Pancreas (tissue), 10 donors: ENCODE results near the gene VANGL1. TPM values are rescaled to one million over a fixed set of nuclear protein-coding genes. Genes with fewer than 3 reads are reported as not detected.

Experiments
- ATAC-seq, 4 donors: fragments of 200-7000 bp; cut with Tn5 transposase; one replicate each; pipeline versions ENCODE4 v1.8.0 to v1.9.1; 2020; ENCODE audit warnings: mild to moderate bottlenecking in 4 of 4, moderate library complexity in 4 of 4
- DNase-seq, 6 donors: peaks; one replicate each; pipeline ENCODE4 v3.0.0-alpha.2; 2020
- FAIRE-seq: peaks from 2 replicates; lab custom pipeline; 2012; peaks lifted over from hg19 to GRCh38; lab: Jason Lieb, UNC
- H3K27ac ChIP-seq, 4 donors: fragments of 200-600 bp; sonication (generic); 1 replicate in 3 of 4; 2 replicates in 1 of 4; pipeline versions ENCODE4 v1.5.0 to v1.8.0; 2020
- H3K27me3 ChIP-seq, 4 donors: fragments of 200-600 bp; one replicate each; pipeline ENCODE4 v1.8.0; 2021
- H3K36me3 ChIP-seq, 3 donors: fragments of 200-600 bp; sonication (generic) in 1 of 3; one replicate each; pipeline versions ENCODE4 v1.5.0 to v1.8.0; 2020 to 2021
- H3K4me1 ChIP-seq, 3 donors: fragments of 200-600 bp; one replicate each; pipeline ENCODE4 v1.8.0; 2021
- H3K4me3 ChIP-seq, 4 donors: fragments of 200-600 bp; sonication (generic) in 2 of 4; one replicate each; pipeline versions ENCODE4 v1.5.0 to v1.8.0; 2020 to 2021
- H3K9me3 ChIP-seq, 4 donors: fragments of 200-600 bp; one replicate each; pipeline ENCODE4 v1.8.0; 2021
- WGBS, 2 donors: extraction: QIAGEN DNeasy Blood & Tissue Kit; methylation state at CpG; one replicate each; pipeline ENCODE4 v1.1.7; 2013; 5-methylcytosine and 5-hydroxymethylcytosine counted together
- intact Hi-C, 3 donors: fragments of 100-400 bp; cut with DNase I; formaldehyde crosslinking; loops; one replicate each; pipeline versions ENCODE4 v1.11.1 to v1.14.2; 2022
- polyA plus RNA-seq, 2 donors: library from polyadenylated mRNA; stranded (reverse); fragments of 200-250 nt; gene quantifications; one replicate each; pipeline ENCODE4 v1.2.3, GENCODE V29; 2013
- total RNA-seq, 6 donors: library from RNA; stranded (reverse); fragmentation: NEBNext Ultra II Directional in 4 of 6; extraction: Animal tissue kit (Norgen Biotek cat#: 25700) in 4 of 6; gene quantifications; one replicate each; pipeline versions ENCODE4 v1.2.1 to v1.2.4, GENCODE V29; 2021 to 2023
- TF ChIP-seq, protein P1 (sequence below), 4 donors: fragments of 200-600 bp; sonication (generic) in 3 of 4; IDR thresholded peaks; one replicate each; pipeline versions ENCODE4 v1.5.0 to v1.8.0; 2021; ENCODE audit warnings: antibody characterized with exemption in 4 of 4
- donor health status: healthy with polysubstance abuse.
- donor health status: DM: no; HTN: no; CAD: no; lungs with moderate emphysema.
- donor health status: DM: no; HTN: no; CAD: no.
- donor health status: control.
- donor health status: control.
- donor health status: Bipolar disorder and iron deficiency.
- donor health status: DM: yes; HTN: yes; CAD: no.
- donor health status: DM: no; HTN: no; CAD: no.
- donor health status: DM: no; HTN: no; CAD: no.
- donor health status: DM: yes; HTN: yes; CAD: no.

VANGL1 gene
- total and polyA plus RNA-seq, 8 donors, result 1.2 to 9.0 (median 5.4) TPM

DNA sequence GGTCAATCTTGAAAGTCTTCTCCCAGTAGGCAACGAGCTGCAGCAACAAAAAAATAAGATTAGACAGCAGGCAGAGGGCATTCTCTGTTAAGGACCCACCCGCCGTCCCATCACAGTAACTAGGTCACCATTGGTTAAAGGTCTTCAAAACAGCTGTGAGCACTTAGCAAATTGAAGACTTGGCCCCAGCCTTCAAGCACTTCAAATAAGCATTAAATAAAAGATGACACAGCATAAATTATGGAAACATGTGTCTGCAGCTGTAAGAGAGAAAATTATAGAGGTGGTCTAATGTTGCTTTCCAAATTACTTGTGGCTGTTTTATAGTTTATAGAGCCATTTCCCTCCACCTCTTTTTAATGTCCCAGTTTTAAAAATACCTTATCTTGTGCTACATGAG is 61.2 kb downstream of the VANGL1 start:
- WGBS, 2 donors, result 70 to 88% methylated on average over 3 of the region's 3 CpGs
- no peak overlapping the region for H3K4me3 ChIP-seq
- FAIRE-seq (no peak), DNase-seq (no peak), ATAC-seq (no peak)
- no peak overlapping the region for H3K27ac ChIP-seq
- TF ChIP-seq, protein P1, sequence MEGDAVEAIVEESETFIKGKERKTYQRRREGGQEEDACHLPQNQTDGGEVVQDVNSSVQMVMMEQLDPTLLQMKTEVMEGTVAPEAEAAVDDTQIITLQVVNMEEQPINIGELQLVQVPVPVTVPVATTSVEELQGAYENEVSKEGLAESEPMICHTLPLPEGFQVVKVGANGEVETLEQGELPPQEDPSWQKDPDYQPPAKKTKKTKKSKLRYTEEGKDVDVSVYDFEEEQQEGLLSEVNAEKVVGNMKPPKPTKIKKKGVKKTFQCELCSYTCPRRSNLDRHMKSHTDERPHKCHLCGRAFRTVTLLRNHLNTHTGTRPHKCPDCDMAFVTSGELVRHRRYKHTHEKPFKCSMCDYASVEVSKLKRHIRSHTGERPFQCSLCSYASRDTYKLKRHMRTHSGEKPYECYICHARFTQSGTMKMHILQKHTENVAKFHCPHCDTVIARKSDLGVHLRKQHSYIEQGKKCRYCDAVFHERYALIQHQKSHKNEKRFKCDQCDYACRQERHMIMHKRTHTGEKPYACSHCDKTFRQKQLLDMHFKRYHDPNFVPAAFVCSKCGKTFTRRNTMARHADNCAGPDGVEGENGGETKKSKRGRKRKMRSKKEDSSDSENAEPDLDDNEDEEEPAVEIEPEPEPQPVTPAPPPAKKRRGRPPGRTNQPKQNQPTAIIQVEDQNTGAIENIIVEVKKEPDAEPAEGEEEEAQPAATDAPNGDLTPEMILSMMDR (IDR thresholded peaks at IDR 0.05), result no peak
- no peaks in the 10 kb centered on the region for H3K4me1 ChIP-seq
- no peaks in the 10 kb centered on the region for H3K27me3 ChIP-seq
- H3K36me3 ChIP-seq, result no peaks in the 10 kb centered on the region
- intact Hi-C loops, result loop anchor here in 2 of 3 donors (10.0 kb wide), 1 partner anchor 88 kb away; no protein-coding TSS in a partner anchor
- no peaks in the 10 kb centered on the region for H3K9me3 ChIP-seq

DNA sequence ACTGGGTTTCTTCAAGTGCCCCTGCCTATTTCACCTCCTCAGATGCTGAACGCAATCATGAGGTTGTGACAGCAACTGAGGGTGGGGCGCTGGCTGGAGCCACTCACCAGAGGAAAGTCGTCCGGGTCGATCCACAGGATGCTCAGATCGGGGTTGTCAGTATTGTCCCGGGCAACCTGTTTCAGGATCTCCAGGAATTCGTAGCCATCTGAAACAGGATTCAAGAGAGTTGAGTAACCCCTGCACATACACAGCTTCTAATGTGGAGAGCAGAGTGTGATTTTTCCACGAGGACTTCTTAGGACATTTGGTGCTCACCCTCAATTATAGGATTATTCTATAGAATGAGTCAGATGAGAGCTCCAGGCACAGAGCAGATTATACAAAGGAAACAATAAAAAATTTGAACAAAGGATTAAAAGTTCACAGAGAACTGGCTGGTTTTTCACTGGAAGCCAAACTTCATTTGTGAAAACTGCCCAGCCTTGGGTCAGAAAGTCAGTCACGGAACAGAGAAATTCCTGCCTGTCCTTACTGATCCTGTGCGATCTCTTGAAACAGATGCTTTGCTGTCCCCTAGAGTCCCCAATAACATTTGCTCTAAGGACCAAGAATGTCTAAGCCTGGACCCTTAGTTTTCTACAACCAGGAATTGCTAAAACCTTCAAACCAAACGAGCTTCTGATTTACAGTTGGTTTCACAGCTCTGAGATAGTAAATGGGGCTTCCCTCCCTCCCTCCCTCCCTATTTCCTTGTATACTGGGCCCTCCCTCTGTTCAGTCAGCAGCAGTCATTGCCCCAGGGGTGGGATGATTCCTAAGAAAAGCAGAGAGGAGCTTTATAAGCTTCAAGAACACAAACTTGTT is 63.5 kb downstream of the VANGL1 start:
- Histone ChIP-seq H3K9me3 (no peaks in the 10 kb centered on the region), H3K27ac (no peak overlapping the region), H3K4me3 (no peak overlapping the region), H3K36me3 (no peaks in the 10 kb centered on the region), H3K27me3 (no peaks in the 10 kb centered on the region), H3K4me1 (no peaks in the 10 kb centered on the region)
- 76 to 83% methylated on average over 12 of the region's 12 CpGs for WGBS, 2 donors
- DNase-seq (no peak), ATAC-seq (no peak), FAIRE-seq (no peak)
- TF ChIP-seq, protein P1 (IDR thresholded peaks at IDR 0.05), result no peak
- intact Hi-C loops, result loop anchor here in 2 of 3 donors (10.0 kb wide), 1 partner anchor 91 kb away; no protein-coding TSS in a partner anchor

DNA sequence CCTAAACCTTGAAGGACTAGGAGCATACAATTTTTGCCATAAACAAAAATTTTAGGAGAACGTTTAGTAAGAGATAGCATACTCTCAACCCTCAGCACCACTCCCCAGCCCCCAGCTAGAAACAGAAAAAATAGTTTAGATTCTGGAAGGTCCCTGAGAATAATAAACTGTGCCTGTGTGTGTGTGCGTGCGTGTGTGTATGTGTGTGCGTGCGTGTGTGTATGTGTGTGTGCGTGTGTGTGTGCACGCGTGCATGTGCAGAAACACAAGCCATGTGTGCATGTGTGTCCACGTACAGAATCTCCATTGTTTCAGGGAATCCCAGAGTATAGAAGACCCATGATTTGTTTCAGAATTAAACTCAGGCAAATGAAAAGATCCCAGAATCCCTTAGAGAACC is 64.2 kb downstream of the VANGL1 start:
- no peak for FAIRE-seq
- no peak for ATAC-seq
- no peak for DNase-seq
- no peak overlapping the region for H3K4me3 ChIP-seq
- H3K27ac ChIP-seq, result no peak overlapping the region
- WGBS, 2 donors, result 85 to 90% methylated on average over 9 of the region's 9 CpGs
- no peaks in the 10 kb centered on the region for H3K36me3 ChIP-seq
- no peaks in the 10 kb centered on the region for H3K9me3 ChIP-seq
- no peaks in the 10 kb centered on the region for H3K4me1 ChIP-seq
- H3K27me3 ChIP-seq, result no peaks in the 10 kb centered on the region
- TF ChIP-seq, protein P1 (IDR thresholded peaks at IDR 0.05), result no peak
- intact Hi-C loops, result loop anchor here in 2 of 3 donors (10.0 kb wide), 1 partner anchor 91 kb away; no protein-coding TSS in a partner anchor

DNA sequence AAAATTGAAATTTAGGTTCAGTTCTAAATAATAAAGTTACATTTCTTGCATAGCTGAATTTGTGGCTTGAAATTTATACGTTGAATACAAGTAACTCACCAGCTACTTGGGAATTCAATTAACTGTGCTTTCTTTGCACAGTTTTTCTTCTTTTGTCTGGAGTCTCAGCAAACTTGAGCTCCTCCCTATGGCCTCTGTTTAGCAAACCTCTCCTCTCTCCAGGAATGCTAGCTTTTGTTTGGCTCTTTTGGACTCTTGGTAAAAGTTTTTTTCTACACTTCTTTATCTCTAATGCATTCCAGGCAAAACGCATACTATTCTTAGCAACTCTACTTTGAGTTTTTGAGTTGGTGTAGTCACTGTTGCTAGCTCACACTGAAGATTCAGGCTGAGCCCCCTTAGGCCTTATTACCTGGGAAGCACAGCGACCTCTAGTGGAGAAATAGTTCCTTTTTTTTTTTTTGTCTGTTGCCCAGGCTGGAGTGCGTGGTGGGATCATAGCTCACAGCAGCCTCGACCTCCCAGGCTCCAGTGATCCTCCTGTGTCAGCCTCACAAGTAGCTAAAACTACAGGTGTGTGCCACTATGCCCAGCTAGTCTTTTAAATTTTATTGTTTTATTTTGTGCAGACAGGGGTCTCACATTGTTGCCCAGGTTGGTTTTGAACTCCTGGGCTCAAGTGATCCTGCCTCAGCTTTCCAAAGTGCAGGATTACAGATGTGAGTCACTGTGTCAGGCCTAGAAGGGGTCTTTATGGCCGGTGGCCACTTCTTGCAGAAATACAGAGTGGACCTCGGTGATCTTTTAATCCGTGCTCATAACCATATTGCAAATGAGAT is 65.0 kb downstream of the VANGL1 start:
- intact Hi-C loops, result loop anchor here in 2 of 3 donors (10.0 kb wide), 1 partner anchor 92 kb away; no protein-coding TSS in a partner anchor
- H3K4me3 ChIP-seq, result no peak overlapping the region
- no peaks in the 10 kb centered on the region for H3K27me3 ChIP-seq
- no peak overlapping the region for H3K27ac ChIP-seq
- peak; percentile 28 to 74 (median 59) for ATAC-seq
- no peaks in the 10 kb centered on the region for H3K4me1 ChIP-seq
- no peak for FAIRE-seq
- 30 to 36% methylated on average over 8 of the region's 8 CpGs for WGBS, 2 donors
- TF ChIP-seq, protein P1 (IDR thresholded peaks at IDR 0.05), result peak; percentile 54 to 77 (median 60)
- DNase-seq, result no peak
- H3K36me3 ChIP-seq, result no peaks in the 10 kb centered on the region
- H3K9me3 ChIP-seq, result no peaks in the 10 kb centered on the region
